Thoracic aorta (tissue), 2 donors: Measurements from ENCODE around the gene NOL4L. TPM values are rescaled to one million over a fixed set of nuclear protein-coding genes. Genes with fewer than 3 reads are reported as not detected.

ENCODE experiments used
- ATAC-seq: fragments of 150-250 bp; one replicate; pipeline ENCODE4 v1.8.0; 2017; ENCODE audit warnings: low read depth; ENCODE audit not compliant: insufficient number of reproducible peaks, low FRiP score
- DNase-seq: peaks from one replicate; pipeline ENCODE4 v3.0.0-alpha.2; 2020; ENCODE audit warnings: low spot score
- H3K27ac ChIP-seq, 2 donors: fragments of 200-600 bp; sonication (generic); 1 replicate in 1 of 2; 2 replicates in 1 of 2; pipeline ENCODE4 v1.5.1; 2016; ENCODE audit warnings: mild to moderate bottlenecking in 2 of 2, moderate library complexity in 2 of 2
- H3K27me3 ChIP-seq: fragments of 200-600 bp; sonication (generic); replicated peaks from 2 replicates; pipeline ENCODE4 v1.6.0; 2016; ENCODE audit warnings: mild to moderate bottlenecking; ENCODE audit not compliant: insufficient read depth
- H3K36me3 ChIP-seq: fragments of 200-600 bp; sonication (generic); one replicate; pipeline ENCODE4 v1.5.1; 2016
- H3K4me1 ChIP-seq, 2 donors: fragments of 200-600 bp; sonication (generic); 1 replicate in 1 of 2; 2 replicates in 1 of 2; pipeline versions ENCODE4 v1.5.1 to v1.6.0; 2016; ENCODE audit warnings: low read depth in 2 of 2, mild to moderate bottlenecking in 1 of 2; ENCODE audit not compliant: control insufficient read depth in 1 of 2
- H3K4me3 ChIP-seq: fragments of 200-600 bp; sonication (generic); 2 replicates; pipeline ENCODE4 v1.5.1; 2016; ENCODE audit warnings: mild to moderate bottlenecking
- H3K9me3 ChIP-seq: fragments of 200-600 bp; sonication (generic); 2 replicates; pipeline ENCODE4 v1.5.1; 2016
- total RNA-seq, 2 donors: library from RNA; depleted of rRNA; stranded (reverse); fragments of >200 nt; gene quantifications; one replicate each; pipeline versions ENCODE4 v1.1.0 to v1.2.3, GENCODE V29; 2016
- TF ChIP-seq, protein P1 (sequence below): fragments of 200-600 bp; sonication (generic); IDR thresholded peaks from one replicate; pipeline ENCODE4 v1.5.1; 2019; ENCODE audit warnings: antibody characterized with exemption

NOL4L gene
- total RNA-seq, 2 donors from 2014 or later: 17.5 to 23.7 TPM

DNA sequence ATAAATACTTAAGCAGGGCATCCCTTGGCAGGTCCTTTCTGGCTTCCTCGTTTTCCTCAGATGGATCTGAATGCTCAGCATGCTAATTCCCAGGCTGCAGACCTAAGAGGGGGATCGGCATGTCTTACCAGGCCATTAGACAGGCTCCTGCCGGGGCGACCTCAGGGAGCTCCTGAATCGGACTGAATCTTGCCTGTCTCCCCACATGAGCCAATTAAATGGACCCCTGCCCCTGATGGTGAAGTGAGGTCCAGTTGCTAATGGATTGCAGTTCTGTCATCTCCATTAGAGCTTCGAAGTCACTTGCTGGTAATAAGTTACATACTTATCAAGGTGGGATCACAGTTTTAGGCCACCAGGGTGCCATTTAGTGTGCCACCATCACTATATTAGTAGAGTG is 51.4 kb downstream of the NOL4L start:
- no peak overlapping the region for H3K4me3 ChIP-seq
- ATAC-seq: no peak

DNA sequence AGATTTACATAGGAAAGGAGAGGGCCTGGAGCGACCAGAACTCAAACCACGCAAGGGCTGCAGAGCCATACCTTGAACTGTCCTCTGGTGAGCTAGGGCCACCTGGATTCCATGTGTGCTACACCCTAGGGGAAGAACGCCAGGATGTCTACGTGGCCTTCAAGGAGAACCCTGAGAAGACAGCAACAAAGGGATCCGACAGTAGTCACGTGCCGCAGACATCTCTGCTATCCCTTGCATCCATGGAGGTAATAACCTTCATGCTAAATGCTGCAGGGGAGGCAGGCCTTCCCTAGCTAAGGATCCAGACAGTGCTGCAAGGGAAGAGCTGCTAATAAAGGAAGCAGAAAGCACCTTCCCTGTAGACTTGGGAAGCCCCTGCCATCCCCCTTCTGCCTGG is 52.9 kb downstream of the NOL4L start:
- Histone ChIP-seq H3K9me3 (no peaks in the 10 kb centered on the region), H3K4me3 (no peak overlapping the region), H3K27ac (no peak overlapping the region), H3K27me3 (no peaks in the 10 kb centered on the region), H3K4me1 (peaks cover 0 to 3% of the 10 kb centered on the region in 2 donors), H3K36me3 (no peaks in the 10 kb centered on the region)
- TF ChIP-seq, protein P1, sequence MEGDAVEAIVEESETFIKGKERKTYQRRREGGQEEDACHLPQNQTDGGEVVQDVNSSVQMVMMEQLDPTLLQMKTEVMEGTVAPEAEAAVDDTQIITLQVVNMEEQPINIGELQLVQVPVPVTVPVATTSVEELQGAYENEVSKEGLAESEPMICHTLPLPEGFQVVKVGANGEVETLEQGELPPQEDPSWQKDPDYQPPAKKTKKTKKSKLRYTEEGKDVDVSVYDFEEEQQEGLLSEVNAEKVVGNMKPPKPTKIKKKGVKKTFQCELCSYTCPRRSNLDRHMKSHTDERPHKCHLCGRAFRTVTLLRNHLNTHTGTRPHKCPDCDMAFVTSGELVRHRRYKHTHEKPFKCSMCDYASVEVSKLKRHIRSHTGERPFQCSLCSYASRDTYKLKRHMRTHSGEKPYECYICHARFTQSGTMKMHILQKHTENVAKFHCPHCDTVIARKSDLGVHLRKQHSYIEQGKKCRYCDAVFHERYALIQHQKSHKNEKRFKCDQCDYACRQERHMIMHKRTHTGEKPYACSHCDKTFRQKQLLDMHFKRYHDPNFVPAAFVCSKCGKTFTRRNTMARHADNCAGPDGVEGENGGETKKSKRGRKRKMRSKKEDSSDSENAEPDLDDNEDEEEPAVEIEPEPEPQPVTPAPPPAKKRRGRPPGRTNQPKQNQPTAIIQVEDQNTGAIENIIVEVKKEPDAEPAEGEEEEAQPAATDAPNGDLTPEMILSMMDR: no peak
- DNase-seq (no peak), ATAC-seq (no peak)

More for the DNA sequence above, 51.4 kb downstream of the NOL4L start:
- Histone ChIP-seq H3K4me1 (peaks cover 3 to 5% of the 10 kb centered on the region in 2 donors), H3K27me3 (no peaks in the 10 kb centered on the region), H3K27ac (no peak overlapping the region), H3K9me3 (no peaks in the 10 kb centered on the region), H3K36me3 (no peaks in the 10 kb centered on the region)
- DNase-seq: no peak
- TF ChIP-seq, protein P1: no peak

DNA sequence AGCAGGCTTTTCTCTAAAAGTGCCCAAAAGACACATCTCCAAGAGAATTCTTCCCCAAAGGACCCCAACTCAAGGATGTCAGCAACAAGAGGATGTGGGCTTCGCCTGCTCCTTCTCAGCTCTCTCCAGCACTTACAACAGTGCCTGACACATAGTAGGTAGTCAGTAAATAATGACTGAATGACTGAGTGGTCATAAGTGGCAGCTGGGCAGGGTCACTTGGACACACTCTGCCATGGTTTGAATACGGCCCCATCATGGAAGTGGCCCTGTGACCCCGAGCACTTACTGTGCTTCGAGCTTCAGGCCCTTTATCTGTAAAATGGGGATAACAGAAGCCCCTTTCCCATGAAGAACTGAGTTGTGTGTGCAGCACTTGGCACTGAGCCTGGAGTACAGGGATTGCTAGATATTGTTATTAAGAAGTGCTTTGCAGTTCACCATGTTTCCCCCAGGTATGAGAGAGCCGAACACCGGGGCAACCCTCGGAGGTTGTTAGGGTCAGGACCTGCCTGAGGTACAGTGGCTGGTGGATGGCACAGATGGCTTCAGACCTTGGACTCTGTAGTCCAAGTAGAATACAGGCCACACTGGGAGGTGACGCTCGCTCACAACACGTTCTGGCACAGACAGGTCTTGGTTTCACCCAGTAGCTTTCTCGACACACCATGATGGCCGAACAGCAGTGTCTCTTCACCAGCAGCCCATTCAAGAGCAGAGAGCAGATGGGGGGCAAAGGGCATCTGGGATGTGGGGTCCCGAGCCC is 56.0 kb downstream of the NOL4L start:
- TF ChIP-seq, protein P1: no peak
- no peak for DNase-seq
- Histone ChIP-seq H3K9me3 (no peaks in the 10 kb centered on the region), H3K27ac (no peak overlapping the region), H3K27me3 (no peaks in the 10 kb centered on the region), H3K4me3 (no peak overlapping the region), H3K4me1 (peaks cover 0 to 11% of the 10 kb centered on the region in 2 donors), H3K36me3 (no peaks in the 10 kb centered on the region)
- ATAC-seq: no peak

DNA sequence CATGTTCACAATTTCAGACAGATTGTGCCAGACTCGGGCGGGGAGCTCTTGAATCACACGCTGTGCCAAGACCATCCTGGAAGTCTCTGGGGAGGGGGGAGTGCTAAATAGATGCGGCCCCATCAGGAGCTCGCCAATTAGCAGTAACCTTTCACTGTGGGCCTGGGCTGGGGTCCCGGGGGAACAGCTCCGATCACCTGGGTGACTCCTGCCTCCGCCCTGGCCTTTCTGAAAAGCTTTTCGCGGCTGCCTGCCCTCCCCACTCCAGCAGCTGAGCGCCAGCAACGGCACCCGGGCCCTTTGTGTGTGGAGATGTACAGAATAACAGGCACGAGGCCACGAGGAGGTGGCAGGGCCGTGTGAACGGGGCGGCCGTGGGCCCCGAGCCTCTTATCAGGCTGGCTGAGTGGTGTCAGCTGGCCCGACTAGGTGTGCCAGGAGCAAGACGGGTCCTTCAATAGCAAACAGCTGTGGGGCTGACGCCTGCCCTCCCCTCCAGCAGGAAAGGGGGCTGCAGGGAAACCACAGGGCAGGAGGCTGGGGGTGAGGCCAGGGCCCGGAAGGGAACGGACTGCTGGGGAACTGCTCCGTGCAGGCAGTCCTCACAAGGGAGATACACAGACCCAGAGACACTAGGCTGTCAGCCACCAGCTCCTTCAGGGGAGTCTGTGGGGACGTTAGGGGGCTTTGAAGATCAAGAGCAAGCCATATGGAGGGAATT is 56.8 kb downstream of the NOL4L start:
- H3K27me3 ChIP-seq: no peaks in the 10 kb centered on the region
- H3K4me1 ChIP-seq: peaks cover 0 to 11% of the 10 kb centered on the region in 2 donors
- H3K9me3 ChIP-seq: no peaks in the 10 kb centered on the region
- TF ChIP-seq, protein P1: no peak
- no peak overlapping the region for H3K4me3 ChIP-seq
- DNase-seq (no peak), ATAC-seq (no peak)
- no peak overlapping the region for H3K27ac ChIP-seq
- no peaks in the 10 kb centered on the region for H3K36me3 ChIP-seq

DNA sequence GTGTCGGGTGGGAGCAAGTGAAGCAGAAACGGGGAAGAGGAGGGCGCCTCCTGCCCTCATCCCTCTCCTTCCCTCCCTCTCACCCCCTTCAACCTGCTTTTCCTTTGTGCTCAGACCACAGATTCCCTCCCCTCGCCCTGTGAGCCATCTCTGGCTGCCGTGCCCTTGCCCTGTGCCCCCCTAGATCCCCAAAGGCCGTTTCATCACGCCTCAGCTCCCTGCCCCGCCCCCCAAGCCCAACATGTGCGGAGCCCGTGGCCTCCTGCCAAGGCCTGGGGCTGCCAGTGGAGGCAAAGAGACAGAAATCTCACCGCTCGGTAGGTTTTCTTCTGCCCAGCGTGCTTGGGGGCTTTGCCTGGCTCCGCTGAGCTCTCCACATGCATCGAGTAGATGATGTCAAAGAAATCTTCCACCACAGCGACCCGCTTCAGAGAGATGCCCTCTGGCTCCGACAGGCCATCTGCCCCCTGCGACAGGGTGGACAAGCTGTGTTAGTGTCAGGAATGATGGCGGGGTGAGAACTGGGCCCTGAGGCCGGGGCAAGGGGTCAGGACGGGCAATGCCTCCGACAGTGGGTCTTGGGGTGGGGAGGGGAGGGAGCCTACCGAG is 57.6 kb downstream of the NOL4L start:
- Histone ChIP-seq H3K4me1 (peaks cover 0 to 11% of the 10 kb centered on the region in 2 donors), H3K4me3 (no peak overlapping the region), H3K27ac (no peak overlapping the region), H3K9me3 (no peaks in the 10 kb centered on the region), H3K36me3 (no peaks in the 10 kb centered on the region), H3K27me3 (no peaks in the 10 kb centered on the region)
- TF ChIP-seq, protein P1: no peak
- DNase-seq (no peak), ATAC-seq (no peak)
